Smooth muscle cell (in vitro differentiated cells): ENCODE measurements around the gene ZC3H12A. TPM values are rescaled to one million over a fixed set of nuclear protein-coding genes. Genes with fewer than 3 reads are reported as not detected.

Source experiments
- DNase-seq: peaks from one replicate; lab custom pipeline; 2025; ENCODE audit not compliant: unreplicated experiment; lab: John Stamatoyannopoulos, UW
- H2AFZ ChIP-seq: fragments of 200-600 bp; sonication (generic); 2 replicates; pipeline ENCODE4 v1.6.0; 2016; ENCODE audit warnings: antibody characterized with exemption, low read depth, mild to moderate bottlenecking
- H3F3A ChIP-seq: fragments of 200-600 bp; sonication (generic); 2 replicates; pipeline ENCODE4 v1.6.0; 2017; ENCODE audit warnings: antibody characterized with exemption, low read depth
- H3K27ac ChIP-seq: fragments of 200-600 bp; sonication (generic); 2 replicates; pipeline ENCODE4 v1.5.1; 2016; ENCODE audit warnings: low read depth, mild to moderate bottlenecking
- H3K27me3 ChIP-seq: fragments of 200-600 bp; sonication (generic); 2 replicates; pipeline ENCODE4 v1.6.1; 2016; ENCODE audit warnings: low read depth, mild to moderate bottlenecking
- H3K36me3 ChIP-seq: fragments of 200-600 bp; sonication (generic); 2 replicates; pipeline ENCODE4 v1.5.1; 2016; ENCODE audit warnings: low read depth
- H3K4me1 ChIP-seq: fragments of 200-600 bp; sonication (generic); 2 replicates; pipeline ENCODE4 v1.5.1; 2016; ENCODE audit warnings: low read depth
- H3K4me2 ChIP-seq: fragments of 200-600 bp; sonication (generic); 2 replicates; pipeline ENCODE4 v1.6.0; 2016; ENCODE audit warnings: mild to moderate bottlenecking
- H3K4me3 ChIP-seq: fragments of 200-600 bp; sonication (generic); 2 replicates; pipeline ENCODE4 v1.5.1; 2016; ENCODE audit warnings: mild to moderate bottlenecking
- H3K79me2 ChIP-seq: fragments of 200-600 bp; sonication (generic); 2 replicates; pipeline ENCODE4 v1.6.0; 2016; ENCODE audit warnings: low read depth, mild to moderate bottlenecking
- H3K9ac ChIP-seq: fragments of 200-600 bp; sonication (generic); 2 replicates; pipeline ENCODE4 v1.6.0; 2016; ENCODE audit warnings: low read depth
- H3K9me3 ChIP-seq: fragments of 200-600 bp; sonication (generic); replicated peaks from 2 replicates; pipeline ENCODE4 v1.5.1; 2016; ENCODE audit warnings: low read depth
- H4K20me1 ChIP-seq: fragments of 200-600 bp; sonication (generic); 2 replicates; pipeline ENCODE4 v1.6.0; 2016; ENCODE audit warnings: low read depth
- WGBS: methylation state at CpG from one replicate; pipeline ENCODE4 v1.1.7; 2016; ENCODE audit warnings: low lambda C conversion rate; 5-methylcytosine and 5-hydroxymethylcytosine counted together
- polyA plus RNA-seq: library from polyadenylated mRNA; unstranded; fragments of >200 nt; fragmentation: Nextera tagmentation; extraction: Ambion mirVana; gene quantifications from 2 replicates; pipeline ENCODE4 v1.2.1, GENCODE V29; 2016
- total RNA-seq: library from RNA; depleted of rRNA; stranded (reverse); fragments of >200 nt; gene quantifications from 2 replicates; pipeline ENCODE4 v1.2.3, GENCODE V29; 2014
- TF ChIP-seq, protein P1 (sequence below): fragments of 200-600 bp; sonication (generic); IDR thresholded peaks from 2 replicates; pipeline ENCODE4 v1.5.1; 2017; ENCODE audit warnings: borderline replicate concordance, mild to moderate bottlenecking, antibody characterized with exemption; ENCODE audit not compliant: insufficient read depth, poor library complexity, severe bottlenecking

ZC3H12A gene
- total and polyA plus RNA-seq, 2 experiments from 2014 or later, result 13.2 to 29.6 TPM

DNA sequence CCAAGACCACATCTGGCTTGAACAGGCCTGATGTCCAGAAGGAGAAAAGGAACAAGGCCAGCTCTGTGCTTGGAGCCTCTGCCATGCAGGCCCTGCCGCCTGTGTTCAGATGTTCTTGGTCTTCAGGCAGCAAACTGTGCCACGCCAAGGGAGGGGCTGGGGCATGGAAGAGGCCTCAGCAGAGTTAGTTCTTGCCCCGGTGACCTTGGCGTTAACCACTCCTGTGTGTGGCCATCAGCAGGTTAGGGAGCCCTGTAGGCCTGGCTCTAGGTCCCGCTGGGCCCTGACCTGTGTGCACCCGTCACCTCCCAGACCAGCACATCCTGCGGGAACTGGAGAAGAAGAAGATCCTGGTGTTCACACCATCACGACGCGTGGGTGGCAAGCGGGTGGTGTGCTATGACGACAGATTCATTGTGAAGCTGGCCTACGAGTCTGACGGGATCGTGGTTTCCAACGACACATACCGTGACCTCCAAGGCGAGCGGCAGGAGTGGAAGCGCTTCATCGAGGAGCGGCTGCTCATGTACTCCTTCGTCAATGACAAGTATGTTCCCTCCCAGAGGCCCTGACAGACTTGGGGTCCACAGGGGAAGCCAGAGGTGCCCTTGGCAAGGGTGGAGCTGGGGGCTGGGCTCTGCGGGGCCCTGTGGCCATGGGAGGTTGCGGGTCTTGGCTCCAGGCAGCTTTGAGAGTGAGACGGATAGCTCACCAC lies 7.1 kb downstream of the ZC3H12A start:
- DNase-seq, result no peak
- H3K27ac ChIP-seq, result no peak overlapping the region
- peaks cover 67% of the 10 kb centered on the region for H4K20me1 ChIP-seq
- H3K4me3 ChIP-seq, result no peak overlapping the region
- H3K9ac ChIP-seq, result no peak overlapping the region
- 88% methylated on average over 26 of the region's 26 CpGs for WGBS
- H3F3A ChIP-seq, result peaks cover 9% of the 10 kb centered on the region
- H3K9me3 ChIP-seq, result no peaks in the 10 kb centered on the region
- H2AFZ ChIP-seq, result no peak overlapping the region
- peaks cover 18% of the 10 kb centered on the region for H3K4me1 ChIP-seq
- TF ChIP-seq, protein P1, sequence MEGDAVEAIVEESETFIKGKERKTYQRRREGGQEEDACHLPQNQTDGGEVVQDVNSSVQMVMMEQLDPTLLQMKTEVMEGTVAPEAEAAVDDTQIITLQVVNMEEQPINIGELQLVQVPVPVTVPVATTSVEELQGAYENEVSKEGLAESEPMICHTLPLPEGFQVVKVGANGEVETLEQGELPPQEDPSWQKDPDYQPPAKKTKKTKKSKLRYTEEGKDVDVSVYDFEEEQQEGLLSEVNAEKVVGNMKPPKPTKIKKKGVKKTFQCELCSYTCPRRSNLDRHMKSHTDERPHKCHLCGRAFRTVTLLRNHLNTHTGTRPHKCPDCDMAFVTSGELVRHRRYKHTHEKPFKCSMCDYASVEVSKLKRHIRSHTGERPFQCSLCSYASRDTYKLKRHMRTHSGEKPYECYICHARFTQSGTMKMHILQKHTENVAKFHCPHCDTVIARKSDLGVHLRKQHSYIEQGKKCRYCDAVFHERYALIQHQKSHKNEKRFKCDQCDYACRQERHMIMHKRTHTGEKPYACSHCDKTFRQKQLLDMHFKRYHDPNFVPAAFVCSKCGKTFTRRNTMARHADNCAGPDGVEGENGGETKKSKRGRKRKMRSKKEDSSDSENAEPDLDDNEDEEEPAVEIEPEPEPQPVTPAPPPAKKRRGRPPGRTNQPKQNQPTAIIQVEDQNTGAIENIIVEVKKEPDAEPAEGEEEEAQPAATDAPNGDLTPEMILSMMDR, result no peak
- no peaks in the 10 kb centered on the region for H3K27me3 ChIP-seq
- peaks cover 33% of the 10 kb centered on the region for H3K79me2 ChIP-seq
- no peak overlapping the region for H3K4me2 ChIP-seq
- H3K36me3 ChIP-seq, result no peaks in the 10 kb centered on the region

DNA sequence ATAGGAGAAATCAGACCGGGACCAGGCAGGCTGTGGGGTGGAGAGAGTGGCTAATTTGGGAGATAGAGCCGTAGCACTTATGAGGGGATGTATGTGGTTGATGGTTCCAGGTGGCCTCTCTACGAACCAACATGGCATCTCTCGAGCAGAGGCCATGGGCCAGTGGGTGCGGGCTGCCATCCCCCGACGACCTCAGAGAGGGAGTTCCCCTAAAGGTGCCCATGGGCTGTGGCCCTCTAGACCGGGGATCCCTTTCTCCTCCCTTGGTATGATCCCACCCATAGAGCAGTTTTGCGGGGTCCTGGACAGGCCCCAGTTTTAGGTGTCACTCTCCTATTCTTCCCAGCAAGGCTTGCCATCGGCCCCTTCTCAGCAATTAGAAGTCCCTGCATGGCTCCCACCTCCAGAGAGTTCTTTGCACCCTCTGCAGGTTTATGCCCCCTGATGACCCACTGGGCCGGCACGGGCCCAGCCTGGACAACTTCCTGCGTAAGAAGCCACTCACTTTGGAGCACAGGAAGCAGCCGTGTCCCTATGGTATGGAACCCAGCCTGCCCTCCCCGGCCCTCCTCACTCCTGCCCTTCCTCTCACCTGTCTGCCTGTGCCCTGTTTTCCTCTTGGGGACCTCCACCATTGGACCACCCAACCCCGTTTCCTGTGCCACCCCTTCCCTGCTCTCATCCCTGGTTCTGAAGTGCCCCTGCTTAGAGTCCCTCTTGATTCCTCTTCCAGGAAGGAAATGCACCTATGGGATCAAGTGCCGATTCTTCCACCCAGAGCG lies 7.8 kb downstream of the ZC3H12A start:
- H4K20me1 ChIP-seq, result peaks cover 61% of the 10 kb centered on the region
- whole genome bisulfite sequencing, result 96% methylated on average over 18 of the region's 18 CpGs

GRCh38 chr1:37482796-37483744 lies 8.7 kb downstream of the ZC3H12A start:
- peaks cover 9% of the 10 kb centered on the region for H3F3A ChIP-seq
- WGBS, result 96% methylated on average over 24 of the region's 29 CpGs
- peaks cover 52% of the 10 kb centered on the region for H4K20me1 ChIP-seq
- no peak overlapping the region for H3K4me3 ChIP-seq
- no peak overlapping the region for H3K4me2 ChIP-seq
- peaks cover 18% of the 10 kb centered on the region for H3K79me2 ChIP-seq
- no peak overlapping the region for H2AFZ ChIP-seq
- H3K9ac ChIP-seq, result no peak overlapping the region
- TF ChIP-seq, protein P1, result no peak
- H3K9me3 ChIP-seq, result no peaks in the 10 kb centered on the region
- peaks cover 6% of the 10 kb centered on the region for H3K4me1 ChIP-seq
- no peaks in the 10 kb centered on the region for H3K36me3 ChIP-seq
- no peak for DNase-seq
- peak overlapping the region; percentile 5 for H3K27ac ChIP-seq
- no peaks in the 10 kb centered on the region for H3K27me3 ChIP-seq

More for the DNA sequence above, 7.8 kb downstream of the ZC3H12A start:
- Histone ChIP-seq H3K27me3 (no peaks in the 10 kb centered on the region), H3K4me1 (peaks cover 14% of the 10 kb centered on the region), H3K9ac (no peak overlapping the region), H3K36me3 (no peaks in the 10 kb centered on the region), H3K79me2 (peaks cover 26% of the 10 kb centered on the region), H3K9me3 (no peaks in the 10 kb centered on the region), H3K4me3 (no peak overlapping the region), H3K27ac (no peak overlapping the region), H2AFZ (no peak overlapping the region), H3F3A (peaks cover 9% of the 10 kb centered on the region), H3K4me2 (no peak overlapping the region)
- DNase-seq, result no peak
- TF ChIP-seq, protein P1, result no peak
